Liver (tissue), 10 donors: ENCODE measurements around the gene PHLDA2. TPM values are rescaled to one million over a fixed set of nuclear protein-coding genes. Genes with fewer than 3 reads are reported as not detected.

ENCODE experiments used
- DNase-seq: peaks from one replicate; pipeline ENCODE4 v3.0.0-alpha.2; 2017; ENCODE audit warnings: low spot score
- H3K27ac ChIP-seq, 2 donors: one replicate each; pipeline ENCODE4 v1.7.0; 2013; ENCODE audit warnings: inconsistent platforms in 2 of 2, low read length in 2 of 2, control low read depth in 1 of 2, low read depth in 1 of 2, mild to moderate bottlenecking in 1 of 2
- H3K27me3 ChIP-seq, 4 donors: one replicate each; pipeline versions ENCODE4 v1.6.1 to v1.7.0; 2013; ENCODE audit warnings: low read length in 3 of 4, inconsistent platforms in 1 of 4, mild to moderate bottlenecking in 1 of 4, moderate library complexity in 1 of 4; ENCODE audit not compliant: control insufficient read depth in 4 of 4, insufficient read depth in 4 of 4
- H3K36me3 ChIP-seq, 4 donors: one replicate each; pipeline versions ENCODE4 v1.6.1 to v1.7.0; 2013; ENCODE audit warnings: low read length in 3 of 4, mild to moderate bottlenecking in 3 of 4, low read depth in 1 of 4, moderate library complexity in 1 of 4; ENCODE audit not compliant: control insufficient read depth in 4 of 4, insufficient read depth in 3 of 4
- H3K4me1 ChIP-seq, 4 donors: one replicate each; pipeline versions ENCODE4 v1.6.1 to v1.7.0; 2013; ENCODE audit warnings: low read length in 3 of 4, mild to moderate bottlenecking in 3 of 4, moderate library complexity in 1 of 4; ENCODE audit not compliant: control insufficient read depth in 4 of 4, insufficient read depth in 4 of 4
- H3K4me3 ChIP-seq, 3 donors: one replicate each; pipeline versions ENCODE4 v1.6.1 to v1.7.0; 2013; ENCODE audit warnings: low read length in 3 of 3, control low read depth in 1 of 3, low read depth in 1 of 3, mild to moderate bottlenecking in 1 of 3
- H3K9ac ChIP-seq, 2 donors: one replicate each; pipeline ENCODE4 v1.7.0; 2013; ENCODE audit warnings: low read length in 2 of 2, mild to moderate bottlenecking in 2 of 2, moderate library complexity in 2 of 2, control low read depth in 1 of 2, low read depth in 1 of 2
- H3K9me3 ChIP-seq, 4 donors: one replicate each; pipeline versions ENCODE4 v1.6.1 to v1.7.0; 2013; ENCODE audit warnings: low read length in 3 of 4; ENCODE audit not compliant: control insufficient read depth in 4 of 4
- MAX ChIP-seq: IDR thresholded peaks from 2 replicates; pipeline ENCODE4 v1.6.1; 2016; ENCODE audit warnings: antibody characterized with exemption
- WGBS: extraction: QIAGEN DNeasy Blood & Tissue Kit; methylation state at CpG from one replicate; pipeline ENCODE4 v1.1.7; 2013; 5-methylcytosine and 5-hydroxymethylcytosine counted together
- polyA plus RNA-seq, 2 donors: library from polyadenylated mRNA; stranded (reverse) in 1 of 2; unstranded in 1 of 2; fragments of 200-250 nt in 1 of 2; fragments of >200 nt in 1 of 2; fragmentation: Nextera tagmentation in 1 of 2; extraction: Ambion mirVana in 1 of 2; gene quantifications; one replicate each; pipeline versions ENCODE4 v1.2.1 to v1.2.3, GENCODE V29; 2013 to 2015
- small RNA-seq: library from RNA; depleted of rRNA; stranded (forward); fragments of <200 nt; gene quantifications from one replicate; pipeline ENCODE3, GENCODE V24; 2014
- total RNA-seq, 2 donors: library from RNA; depleted of rRNA; stranded (reverse); fragments of >200 nt; gene quantifications; one replicate each; pipeline ENCODE4 v1.2.3, GENCODE V29; 2014
- donor health status: healthy.
- donor health status: healthy.
- donor health status: healthy.
- donor health status: healthy.
- donor health status: healthy.

Gene PHLDA2
- total and polyA plus RNA-seq, 4 donors, result 0.23 to 1.4 (median 0.99) TPM; not detected in 1

- Histone ChIP-seq H3K9ac (no peak overlapping the region), H3K9me3 (peaks cover 0 to 3% (median 0%) of the 10 kb centered on the region in 4 donors), H3K27ac (no peak overlapping the region), H3K4me1 (no peaks in the 10 kb centered on the region), H3K4me3 (no peak overlapping the region), H3K36me3 (no peaks in the 10 kb centered on the region), H3K27me3 (no peaks in the 10 kb centered on the region)
- no peak for DNase-seq
- no peak for TF ChIP-seq MAX
- WGBS, result 94% methylated on average over 8 of the region's 8 CpGs
These were observed 50.4 kb downstream of the PHLDA2 start for GRCh38 chr11:2878782-2879181.

Small RNAs within 50 kb of the gene (small RNA-seq; reads per million reads assigned to genes)
- 11.6 reads per million, percentile 95 among the genes with 10 or more reads in this experiment for gene SNORA54

Other genes starting within 250 kb of the PHLDA2 start
- gene KCNQ1OT1, start 229.4 kb downstream of the PHLDA2 start, total RNA-seq, result 1 to 10 TPM in 1 of 2 donors, under 1 TPM in 1; 0.93 to 4.9 TPM
- under 1 TPM; 0.05 to 0.29 TPM for gene KCNQ1OT1, start 229.4 kb downstream of the PHLDA2 start, polyA plus RNA-seq
- gene CDKN1C, start 43.6 kb downstream of the PHLDA2 start, total RNA-seq, result 10 to 100 TPM in 1 of 2 donors, 1 to 10 TPM in 1; 2.6 to 10.2 TPM
- 1 to 10 TPM; 2.7 to 4.3 TPM for gene CDKN1C, start 43.6 kb downstream of the PHLDA2 start, polyA plus RNA-seq
- gene NAP1L4, start 62.9 kb upstream of the PHLDA2 start, total RNA-seq, result 100 to 1,000 TPM in 1 of 2 donors, 10 to 100 TPM in 1; 58.8 to 110 TPM
- 10 to 100 TPM; 33.2 to 34.5 TPM for gene NAP1L4, start 62.9 kb upstream of the PHLDA2 start, polyA plus RNA-seq
- gene CARS1, start 128.0 kb upstream of the PHLDA2 start, total RNA-seq, result 10 to 100 TPM; 15.2 to 40.1 TPM
- 10 to 100 TPM; 15.5 to 28.7 TPM for gene CARS1, start 128.0 kb upstream of the PHLDA2 start, polyA plus RNA-seq
- gene OSBPL5, start 235.9 kb upstream of the PHLDA2 start, total RNA-seq, result 1 to 10 TPM; 5.6 to 6.2 TPM
- 1 to 10 TPM in 1 of 2 donors, under 1 TPM in 1; 0.74 to 2.1 TPM for gene OSBPL5, start 235.9 kb upstream of the PHLDA2 start, polyA plus RNA-seq